ENCODE results near the gene TOGARAM2.

The TOGARAM2 gene

DNA sequence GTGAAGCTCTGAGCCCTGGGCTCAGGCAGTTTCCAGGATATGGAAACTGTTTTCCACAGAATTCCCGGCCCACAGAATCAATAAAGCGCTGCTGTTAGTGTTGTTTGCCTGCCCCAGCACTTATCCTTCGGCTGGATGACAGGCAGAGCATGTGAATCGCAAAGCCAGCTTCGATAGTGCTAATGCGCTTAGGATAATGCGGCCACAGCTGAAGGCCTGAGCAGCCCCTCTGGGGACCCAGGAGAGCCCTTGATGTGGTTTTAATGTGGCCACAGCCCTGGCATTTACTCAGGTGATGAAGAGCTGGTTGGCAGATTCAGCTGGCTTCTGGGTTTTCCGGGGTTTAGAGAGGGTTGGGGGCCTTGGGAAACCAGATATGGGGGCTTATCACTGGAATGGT lies 69.5 kb downstream of the TOGARAM2 start:
- in situ Hi-C loops (cut with MboI; ENCODE audit: low sequenced_read_pairs): no loop called here

DNA sequence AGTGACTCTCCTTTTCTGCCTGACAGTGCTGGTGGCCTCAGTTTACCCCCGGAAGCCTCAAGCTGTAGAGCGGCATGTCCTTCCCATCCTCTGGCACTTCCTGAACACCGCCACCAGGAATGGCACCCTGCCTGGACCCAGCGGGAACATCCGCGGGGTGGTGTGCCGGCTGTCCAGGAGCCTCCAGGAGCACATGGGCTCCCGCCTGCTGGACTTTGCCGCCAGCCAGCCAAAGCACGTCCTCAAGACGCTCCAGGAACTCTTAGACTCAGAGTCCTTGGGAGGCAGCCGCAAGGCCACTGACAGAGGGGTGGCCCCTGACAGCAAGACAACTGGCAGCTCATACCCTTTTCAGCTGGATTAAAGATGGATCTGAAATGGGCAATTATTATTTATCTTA lies 70.6 kb downstream of the TOGARAM2 start:
- in situ Hi-C loops (cut with MboI; ENCODE audit: low sequenced_read_pairs): no loop called here

DNA sequence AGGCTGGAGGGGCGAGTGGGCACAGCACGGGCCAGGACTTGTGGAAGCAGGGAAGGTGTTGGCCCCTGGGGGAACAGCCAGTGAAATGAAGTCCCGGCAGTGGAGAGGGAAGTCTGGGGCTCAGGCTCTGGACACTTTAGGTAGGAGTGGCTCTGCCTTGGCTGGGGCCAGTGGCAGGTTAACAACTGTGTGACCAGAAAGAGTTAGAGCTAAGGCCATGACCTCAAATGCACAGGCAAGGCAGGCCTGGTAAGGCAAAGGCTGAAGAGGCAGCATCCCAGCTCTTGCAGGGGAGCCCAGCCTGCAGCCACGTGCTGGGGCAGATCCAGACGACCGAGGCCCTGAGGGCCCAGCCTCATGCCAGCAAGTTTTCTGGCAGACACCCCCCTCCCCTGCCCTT lies 71.7 kb downstream of the TOGARAM2 start:
- in situ Hi-C loops (cut with MboI; ENCODE audit: low sequenced_read_pairs): no loop called here

DNA sequence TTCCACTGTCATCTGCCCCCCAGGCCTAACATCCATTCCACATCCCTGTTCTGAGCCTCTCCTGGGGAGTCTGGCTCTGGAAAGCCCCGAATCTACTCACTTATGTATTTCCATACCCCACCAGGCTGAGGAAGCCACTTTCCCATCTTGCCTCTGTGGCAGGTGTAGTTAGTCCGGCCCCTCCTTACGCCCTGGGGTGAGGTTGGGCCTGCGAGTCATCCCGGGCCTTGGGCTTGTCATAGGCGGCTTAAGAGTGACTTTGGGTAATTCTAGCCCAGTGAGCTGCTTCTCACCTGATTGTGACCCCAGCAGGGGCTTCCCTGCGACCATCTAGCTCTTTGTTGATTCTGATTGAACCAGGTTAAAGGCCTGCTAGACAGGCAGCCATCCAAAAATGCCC lies 72.1 kb downstream of the TOGARAM2 start:
- in situ Hi-C loops (cut with MboI; ENCODE audit: low sequenced_read_pairs): no loop called here

DNA sequence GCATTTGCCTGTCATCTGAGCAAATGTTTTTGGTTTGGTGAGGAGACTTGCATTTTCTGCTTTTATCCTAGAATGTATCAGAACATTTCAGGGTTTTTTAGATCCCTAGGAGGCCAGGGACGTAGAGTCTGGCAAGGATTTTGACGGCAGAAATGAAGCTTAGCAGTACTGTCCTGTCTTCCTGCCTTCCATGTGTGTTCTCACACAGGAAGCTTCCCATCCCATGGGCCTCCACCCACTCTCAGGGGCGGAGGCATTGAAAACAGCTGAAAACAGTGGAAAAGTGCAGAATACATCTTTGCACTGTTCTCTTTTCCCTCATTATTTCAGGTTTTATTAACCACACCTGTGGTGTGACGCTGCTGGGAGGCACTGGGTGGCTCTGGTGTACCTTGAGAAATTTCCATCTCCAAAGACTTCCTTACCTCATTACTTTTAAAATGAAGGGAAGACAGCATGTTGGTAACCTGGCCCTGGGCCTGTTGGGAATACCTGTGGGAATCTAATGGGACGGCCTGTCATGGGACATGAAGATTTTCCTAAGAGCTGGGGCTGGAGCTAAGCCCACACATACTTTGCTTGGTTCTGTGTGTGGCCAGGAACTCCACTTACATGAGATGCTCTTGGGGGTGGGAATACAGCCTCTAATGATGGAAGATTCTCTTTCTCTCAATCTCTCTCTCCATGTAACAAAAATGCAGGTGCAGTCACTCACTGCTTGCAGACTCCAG lies 72.7 kb downstream of the TOGARAM2 start:
- in situ Hi-C loops (cut with MboI; ENCODE audit: low sequenced_read_pairs): no loop called here

DNA sequence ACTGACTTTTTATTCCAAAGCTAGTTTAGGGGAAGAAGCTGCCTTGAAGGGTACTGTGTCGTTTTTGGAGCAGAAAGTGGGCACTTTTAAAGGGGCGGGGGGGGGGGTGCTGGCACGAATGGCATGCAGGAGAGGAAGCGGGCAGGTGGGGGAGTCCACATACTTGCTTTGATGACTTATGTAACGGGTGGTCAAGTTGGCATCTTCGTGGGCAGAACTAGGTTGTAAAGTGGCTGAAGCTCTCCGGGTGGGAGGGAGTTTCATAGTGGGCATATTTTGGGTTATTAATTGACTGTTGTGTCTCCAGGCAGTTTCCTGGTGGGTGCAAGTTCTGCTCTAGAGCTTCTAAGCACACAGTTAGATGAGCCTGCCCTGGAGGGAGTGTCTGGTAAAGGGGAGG lies 73.3 kb downstream of the TOGARAM2 start:
- in situ Hi-C loops (cut with MboI; ENCODE audit: low sequenced_read_pairs): no loop called here

DNA sequence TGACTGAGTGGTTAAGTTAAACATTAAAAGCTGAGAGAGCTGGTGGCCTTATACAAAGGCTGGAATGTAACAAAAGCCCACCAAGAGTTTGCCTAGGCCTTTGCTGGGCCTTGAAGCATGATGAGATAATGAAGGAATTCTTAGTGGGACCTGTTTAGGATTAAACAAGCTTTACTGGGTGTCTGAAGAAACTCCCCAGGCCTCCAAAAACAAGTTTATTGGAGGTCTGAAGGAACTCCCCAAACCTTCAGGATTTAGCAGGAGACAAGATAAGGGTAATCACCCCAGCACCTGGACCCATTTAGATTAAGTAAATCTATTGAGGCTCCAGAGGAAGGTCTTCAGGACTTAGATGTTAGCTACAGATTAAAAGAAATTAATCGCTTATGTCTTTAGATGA lies 74.5 kb downstream of the TOGARAM2 start:
- in situ Hi-C loops (cut with MboI; ENCODE audit: low sequenced_read_pairs): no loop called here

DNA sequence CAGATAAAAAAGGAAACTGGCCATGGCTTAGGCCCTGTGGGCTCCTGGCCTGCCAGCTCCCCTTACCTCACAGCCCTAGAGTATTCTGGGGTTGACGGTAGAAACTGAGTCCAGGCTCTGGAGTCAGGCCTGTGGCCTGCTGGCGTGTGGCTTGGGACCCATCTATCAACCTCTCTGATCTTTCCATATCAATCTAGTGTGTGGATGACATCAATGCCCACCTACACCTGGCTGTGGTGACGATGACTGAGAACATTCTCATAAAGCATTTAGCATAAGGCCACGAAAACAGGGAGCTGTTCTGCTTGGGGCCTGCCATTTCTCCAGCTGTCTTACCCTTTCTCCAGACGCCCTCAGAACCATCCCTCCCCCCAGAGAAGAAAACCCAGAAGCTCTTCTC lies 75.4 kb downstream of the TOGARAM2 start:
- in situ Hi-C loops (cut with MboI; ENCODE audit: low sequenced_read_pairs): no loop called here

DNA sequence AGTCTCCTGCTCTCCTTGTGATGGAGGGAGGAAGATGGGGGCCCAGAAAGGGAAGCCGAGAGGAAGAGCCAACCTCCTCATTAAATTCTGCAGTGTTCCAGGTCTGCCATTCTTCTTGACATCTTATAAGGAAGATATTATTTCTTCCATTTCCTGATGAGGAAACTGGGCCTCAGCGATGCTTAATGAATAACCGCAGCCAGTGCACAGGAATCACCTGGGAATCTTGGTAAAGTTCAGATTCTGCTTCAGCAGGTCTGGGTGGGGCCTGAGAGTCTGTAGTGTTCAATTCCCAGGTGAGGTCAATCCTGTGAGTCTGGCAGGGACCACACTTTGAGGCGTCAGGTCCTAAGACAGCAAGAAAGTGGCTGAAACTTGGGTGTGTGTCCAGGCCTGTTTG lies 75.9 kb downstream of the TOGARAM2 start:
- in situ Hi-C loops (cut with MboI; ENCODE audit: low sequenced_read_pairs): no loop called here

DNA sequence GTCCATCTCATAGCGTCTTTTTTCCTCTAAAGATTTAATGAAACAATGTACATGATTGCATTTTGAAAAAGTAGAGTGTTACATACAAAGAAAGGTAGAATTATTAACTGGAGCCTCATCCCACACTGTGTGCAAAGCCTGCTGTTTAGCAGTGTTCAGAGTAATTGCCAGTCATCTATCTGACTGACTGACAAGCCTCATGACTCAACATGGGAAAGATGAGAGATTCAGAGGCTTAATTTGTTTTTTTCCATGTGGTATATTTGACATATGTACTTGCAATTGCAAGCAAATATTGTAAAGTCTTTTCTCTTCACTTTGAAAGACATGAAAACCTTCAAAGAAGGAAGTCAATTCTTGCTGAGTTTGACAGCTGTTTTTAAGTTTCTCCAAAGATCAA lies 78.5 kb downstream of the TOGARAM2 start:
- in situ Hi-C loops (cut with MboI; ENCODE audit: low sequenced_read_pairs): no loop called here

DNA sequence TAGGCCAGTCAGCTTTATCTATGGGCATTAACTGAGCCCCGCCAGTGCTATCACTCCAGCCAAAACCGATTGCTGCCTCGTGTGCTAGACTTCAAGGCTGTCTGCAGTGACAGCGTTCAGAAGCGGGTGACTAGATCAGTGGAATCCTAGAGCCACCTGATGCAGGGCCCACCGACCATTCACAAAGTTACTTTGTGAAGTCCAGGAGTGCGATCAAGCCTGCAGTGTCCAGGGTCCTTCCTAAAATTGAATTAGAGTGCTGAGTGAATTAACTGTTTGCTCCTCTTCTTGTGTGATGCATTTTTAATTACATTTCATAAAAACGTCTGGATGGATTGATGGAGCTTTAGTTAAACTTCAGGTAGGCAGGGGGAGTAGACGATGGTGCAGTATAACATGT lies 79.3 kb downstream of the TOGARAM2 start:
- in situ Hi-C loops (cut with MboI; ENCODE audit: low sequenced_read_pairs): no loop called here

DNA sequence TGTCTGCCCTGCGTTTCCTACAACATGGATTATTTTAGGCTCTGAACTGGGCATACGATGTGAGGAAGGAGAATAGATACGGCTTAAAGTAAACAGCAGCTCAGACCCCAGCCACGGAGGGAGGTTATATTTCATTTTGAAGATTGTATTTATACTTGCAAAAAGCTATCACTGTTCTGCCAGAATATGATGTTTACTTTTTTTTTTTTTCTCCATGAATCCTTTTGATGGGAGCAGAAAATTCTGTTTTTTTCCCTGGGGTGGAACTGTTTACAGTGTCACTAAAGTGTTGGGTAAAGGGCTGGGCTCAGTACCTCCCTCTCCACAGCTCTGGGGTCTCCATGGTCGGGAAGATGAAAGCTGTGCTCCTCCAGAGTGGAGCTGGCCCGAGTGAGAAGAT lies 80.1 kb downstream of the TOGARAM2 start:
- in situ Hi-C loops (cut with MboI; ENCODE audit: low sequenced_read_pairs): no loop called here

DNA sequence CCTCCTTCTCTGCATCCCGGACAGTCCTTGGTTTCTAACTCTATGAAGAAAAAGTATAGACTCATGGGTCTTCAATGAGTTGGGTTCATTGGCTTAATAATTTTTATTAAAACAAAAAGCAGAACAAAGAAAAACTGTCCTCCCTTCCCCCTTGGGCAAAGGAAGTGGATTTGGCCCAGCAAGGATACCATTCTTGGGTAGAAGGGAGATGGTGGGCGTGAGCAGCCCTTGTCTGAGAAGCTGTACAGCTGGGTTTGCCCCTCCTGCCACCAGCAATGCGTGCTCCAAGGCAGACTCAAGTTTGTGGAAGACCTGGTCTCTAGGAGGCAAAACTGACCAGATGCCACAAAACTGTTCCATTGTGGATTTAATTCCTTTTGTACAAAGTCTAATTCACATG lies 80.5 kb downstream of the TOGARAM2 start:
- in situ Hi-C loops (cut with MboI; ENCODE audit: low sequenced_read_pairs): no loop called here

DNA sequence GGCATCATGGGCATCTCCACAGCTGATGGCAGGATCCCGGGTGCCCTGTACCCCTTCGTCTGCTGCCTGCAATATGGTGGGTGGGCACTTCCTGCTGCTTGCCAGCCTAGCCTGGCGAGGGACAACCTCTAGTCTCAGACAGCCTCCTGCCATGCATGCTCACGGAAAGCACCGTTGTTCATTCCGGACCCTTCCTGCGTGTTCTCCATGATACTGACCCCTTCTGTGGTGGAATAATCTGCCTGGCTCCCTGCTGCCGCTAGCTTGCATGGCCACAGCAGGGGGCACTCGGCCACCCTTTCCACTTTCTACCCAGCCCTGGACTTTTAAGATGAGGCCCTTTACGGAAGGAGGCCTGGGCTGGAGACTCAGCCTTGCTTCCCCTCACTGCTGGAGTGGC lies 81.3 kb downstream of the TOGARAM2 start:
- in situ Hi-C loops (cut with MboI; ENCODE audit: low sequenced_read_pairs): no loop called here

DNA sequence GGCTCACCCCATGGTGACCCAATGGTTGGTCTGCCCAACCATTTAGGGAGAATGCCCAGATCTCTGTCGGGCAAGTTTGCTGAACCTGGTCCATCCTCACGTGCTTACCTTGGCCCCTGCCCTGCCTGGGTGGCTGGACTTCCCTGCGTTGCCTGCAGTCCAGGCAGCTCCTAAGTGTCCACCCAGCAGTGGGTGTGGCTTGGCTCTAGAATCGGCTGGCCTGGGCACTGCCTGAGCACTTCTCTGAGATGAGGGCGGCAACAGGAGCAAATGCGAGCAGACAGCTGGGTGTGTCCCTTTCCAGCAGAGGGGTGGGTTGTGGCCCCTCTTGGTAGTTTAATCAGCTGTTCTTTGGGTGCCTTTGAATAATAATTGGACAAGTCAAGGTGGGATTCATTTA lies 82.0 kb downstream of the TOGARAM2 start:
- in situ Hi-C loops (cut with MboI; ENCODE audit: low sequenced_read_pairs): no loop called here

DNA sequence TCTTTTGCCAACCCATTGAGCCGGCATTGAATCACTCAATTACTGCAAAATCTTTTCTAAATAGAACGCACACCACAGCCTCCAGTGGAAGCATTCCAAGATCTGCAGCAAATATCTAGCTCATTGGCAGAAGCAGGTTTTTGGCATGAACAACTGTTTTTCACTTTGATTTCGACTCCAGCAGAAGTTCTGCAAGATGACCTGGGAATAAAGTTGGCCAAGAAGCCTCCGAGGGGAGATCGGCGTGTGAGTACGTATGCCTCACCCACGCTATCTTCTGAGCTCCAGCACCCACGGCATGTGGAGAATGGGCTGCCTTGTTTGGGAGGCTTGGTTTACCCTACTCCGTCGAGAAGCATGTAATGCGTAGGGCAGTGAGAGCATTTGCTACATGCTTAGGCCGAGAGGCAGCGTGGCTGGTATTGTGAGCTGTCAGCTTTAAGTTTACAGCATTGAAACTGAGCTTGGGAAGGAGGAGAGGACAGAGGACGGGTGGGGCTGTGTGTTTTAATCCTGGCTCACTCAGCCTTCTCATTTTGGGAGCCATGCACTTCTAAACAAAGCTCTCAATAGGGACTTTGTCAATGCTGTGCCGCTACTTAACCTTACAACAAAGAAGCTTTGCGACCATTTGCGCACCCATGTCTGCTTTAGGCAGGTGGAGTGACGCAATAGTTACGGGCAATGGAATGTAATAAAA lies 82.7 kb downstream of the TOGARAM2 start:
- in situ Hi-C loops (cut with MboI; ENCODE audit: low sequenced_read_pairs): no loop called here

DNA sequence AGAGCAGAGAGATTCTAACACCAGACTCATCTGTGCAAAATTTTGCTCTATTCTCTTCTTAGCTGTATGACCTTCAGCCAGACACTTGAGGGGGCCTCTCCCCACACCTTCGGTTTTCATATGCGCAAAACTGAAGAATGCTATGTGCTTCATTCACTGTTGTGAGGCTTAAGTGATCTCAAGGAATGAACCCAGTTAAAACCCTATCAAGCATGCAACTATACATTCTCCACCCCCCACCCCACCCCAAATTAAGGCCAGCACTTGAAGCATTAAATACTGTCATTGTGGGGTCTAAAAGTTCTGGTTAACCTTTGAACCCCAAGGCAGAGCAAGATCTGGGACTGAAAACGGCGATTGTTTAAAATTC lies 83.2 kb downstream of the TOGARAM2 start:
- in situ Hi-C loops (cut with MboI; ENCODE audit: low sequenced_read_pairs): no loop called here

DNA sequence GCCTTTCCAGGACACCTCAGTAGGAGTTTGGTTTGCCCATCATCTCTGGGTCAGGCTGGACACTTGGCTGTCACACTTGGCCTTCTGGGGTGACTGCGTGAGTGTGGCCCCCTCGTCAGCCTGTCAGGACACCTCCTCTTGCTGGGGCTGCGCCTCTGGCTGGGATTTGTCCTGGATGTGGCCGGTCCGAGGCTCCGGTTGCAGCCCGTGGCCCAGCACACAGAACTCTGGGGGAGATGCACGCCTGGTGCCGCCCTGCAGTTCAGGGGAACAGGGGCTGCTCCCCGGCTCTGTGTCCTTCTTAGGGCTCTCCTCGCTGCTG lies 83.6 kb downstream of the TOGARAM2 start:
- in situ Hi-C loops (cut with MboI; ENCODE audit: low sequenced_read_pairs): no loop called here

DNA sequence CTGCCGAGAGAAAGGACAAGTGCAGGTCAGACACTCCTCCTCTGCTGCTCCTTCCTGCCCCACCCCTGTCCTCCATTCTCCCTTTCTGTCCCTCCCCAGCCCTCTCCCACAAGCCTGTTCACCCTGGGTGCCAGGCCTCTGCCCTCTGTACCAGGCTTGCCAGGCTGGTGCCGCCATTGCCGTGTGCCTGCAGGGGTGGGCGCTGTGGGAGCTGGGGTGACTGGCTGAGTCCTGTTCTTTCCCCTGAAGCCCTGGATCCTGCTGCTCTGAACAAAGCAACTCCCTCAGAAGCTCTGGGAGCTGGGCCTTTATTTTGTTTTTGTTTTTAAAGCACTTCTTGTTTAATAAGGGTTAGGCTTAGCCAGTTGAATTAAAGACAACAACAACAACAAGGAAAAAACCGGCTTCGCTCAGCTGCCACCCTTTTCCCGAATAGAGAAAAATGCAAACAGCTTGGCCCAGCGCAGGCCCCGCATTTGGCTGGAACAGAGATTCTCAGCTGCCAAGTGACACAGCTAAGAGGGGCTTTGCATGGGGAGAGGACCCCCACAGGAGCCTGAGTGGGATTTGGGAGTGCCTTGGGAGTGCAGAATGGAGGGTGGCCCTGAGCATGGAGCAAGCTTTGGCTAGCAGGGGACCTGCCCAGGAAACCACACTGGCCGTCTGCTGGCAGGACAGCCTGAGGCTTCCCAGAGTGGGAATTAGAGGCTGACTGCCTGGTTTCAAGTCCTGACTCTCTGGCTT lies 84.1 kb downstream of the TOGARAM2 start:
- in situ Hi-C loops (cut with MboI; ENCODE audit: low sequenced_read_pairs): no loop called here

DNA sequence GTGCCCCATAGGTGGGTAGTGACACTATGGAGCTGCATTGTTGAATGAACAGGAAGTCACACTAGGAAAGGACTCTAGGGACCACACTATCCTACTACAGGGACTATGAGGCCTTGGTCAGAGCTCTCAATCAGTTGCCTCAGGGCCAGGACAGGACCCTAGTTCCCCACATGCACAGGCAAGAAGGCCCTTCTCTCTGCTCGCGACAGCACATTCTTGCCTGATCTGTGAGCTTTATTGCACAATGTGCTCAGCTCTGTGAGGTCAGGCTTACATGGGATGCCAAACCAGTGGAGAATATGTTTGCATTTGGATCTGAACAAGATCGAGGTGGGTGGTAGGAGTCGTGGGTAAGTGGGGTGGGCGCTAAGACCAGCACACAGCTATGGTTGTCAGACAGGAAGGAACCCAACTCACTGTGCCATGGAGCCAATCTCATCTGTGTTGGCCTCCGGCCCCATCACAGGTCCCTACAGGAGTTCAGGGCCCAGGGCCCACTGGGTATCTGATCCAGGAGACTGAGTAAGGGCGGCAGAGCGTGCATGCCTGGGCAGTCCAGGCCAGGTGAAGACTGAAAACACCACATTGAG lies 85.3 kb downstream of the TOGARAM2 start:
- in situ Hi-C loops (cut with MboI; ENCODE audit: low sequenced_read_pairs): no loop called here

DNA sequence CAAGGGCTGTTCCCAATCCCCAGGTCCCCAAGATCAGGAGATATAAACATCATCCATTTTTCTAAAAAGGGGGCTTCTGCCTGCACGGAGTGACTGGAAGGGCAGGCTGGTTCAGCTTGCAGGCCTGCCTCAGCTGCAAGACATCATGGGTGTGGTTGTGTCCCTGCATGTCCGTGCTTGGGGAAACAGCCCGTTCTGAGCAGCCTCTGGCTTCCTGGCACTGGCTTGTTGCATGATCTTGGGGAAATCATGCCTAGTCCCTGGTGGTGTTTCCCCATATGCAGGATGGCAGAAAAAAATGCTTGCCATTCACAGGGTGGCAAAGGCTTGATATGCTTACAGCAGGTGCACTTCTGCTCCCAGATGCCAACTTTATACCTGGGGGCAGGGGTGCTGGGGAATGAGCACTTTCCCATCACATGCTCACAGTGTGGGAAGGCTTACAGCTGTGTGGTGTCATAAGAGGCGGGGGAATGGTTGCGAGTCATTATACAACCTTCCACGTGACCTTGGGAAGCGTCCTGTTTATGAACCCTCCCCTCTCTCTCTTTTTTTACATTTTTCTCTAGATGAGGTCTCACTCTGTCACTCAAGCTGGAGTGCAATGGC lies 86.0 kb downstream of the TOGARAM2 start:
- in situ Hi-C loops (cut with MboI; ENCODE audit: low sequenced_read_pairs): no loop called here

DNA sequence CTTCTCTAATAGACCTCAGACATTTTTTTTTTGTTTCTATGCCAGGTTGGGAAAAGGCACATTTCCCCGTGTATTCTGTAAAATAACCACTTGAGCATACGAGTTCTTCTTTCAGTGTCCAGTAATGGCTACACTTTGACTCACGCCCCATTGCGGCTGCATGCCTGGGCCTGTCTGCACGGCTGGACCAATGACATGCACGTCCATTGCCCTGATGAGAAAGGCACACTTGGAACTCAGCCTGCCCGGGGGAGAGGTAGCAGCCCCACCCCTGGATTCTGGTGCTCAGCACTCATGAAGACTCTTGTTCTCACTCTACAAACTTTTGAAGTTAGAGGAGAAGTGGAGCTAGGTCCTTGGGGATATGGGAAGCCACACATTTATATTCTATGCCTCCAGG lies 87.4 kb downstream of the TOGARAM2 start:
- in situ Hi-C loops (cut with MboI; ENCODE audit: low sequenced_read_pairs): no loop called here

All from HL-60/S4 (cell line).